GM18517 (cell line): ENCODE results near the gene DNAJC15.
"Not testable (repeated sequence)": the region's sequence is repeated elsewhere in the genome, so short reads cannot be mapped to it uniquely, and the experiment has no call there.

ENCODE experiments used
- ATAC-seq: cut with Tn5 transposase; IDR thresholded peaks from one replicate; pipeline ENCODE4 v1.9.1; 2021; ENCODE audit warnings: mild to moderate bottlenecking, moderate library complexity; ENCODE audit not compliant: unreplicated experiment

Gene DNAJC15

DNA sequence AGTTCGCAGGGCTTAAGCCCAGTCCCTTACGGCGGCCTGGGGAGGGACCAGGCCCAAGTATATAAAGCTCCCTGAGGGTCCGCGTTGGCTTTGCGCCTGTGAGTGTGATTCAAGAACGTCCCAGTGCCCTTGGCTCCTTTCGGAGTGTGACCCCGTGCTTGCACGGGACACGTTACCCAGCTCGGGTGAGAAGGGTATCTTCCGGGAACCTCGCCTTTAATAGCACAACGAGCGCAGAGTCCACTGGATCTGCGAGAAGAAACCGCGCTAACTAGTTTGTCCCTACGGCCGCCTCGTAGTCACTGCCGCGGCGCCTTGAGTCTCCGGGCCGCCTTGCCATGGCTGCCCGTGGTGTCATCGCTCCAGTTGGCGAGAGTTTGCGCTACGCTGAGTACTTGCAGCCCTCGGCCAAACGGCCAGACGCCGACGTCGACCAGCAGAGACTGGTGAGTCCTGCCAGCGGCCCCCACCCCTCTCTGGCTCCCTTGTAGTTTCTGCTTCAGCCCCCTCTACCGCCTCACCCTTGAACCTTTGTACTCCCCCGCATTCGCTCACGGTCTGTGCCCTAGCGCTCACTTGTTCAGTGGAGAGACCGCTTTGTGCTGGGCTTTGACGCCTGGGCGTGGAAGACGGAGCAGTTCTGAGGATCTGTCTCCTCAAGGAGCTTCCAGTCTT, at the start of gene DNAJC15:
Gene DNAJC15 (plus strand): TSS at position 298 of the 675 bp plus-strand sequence. CDS start 41 bp downstream, at position 339.
- ATAC-seq: peak; percentile 81

DNA sequence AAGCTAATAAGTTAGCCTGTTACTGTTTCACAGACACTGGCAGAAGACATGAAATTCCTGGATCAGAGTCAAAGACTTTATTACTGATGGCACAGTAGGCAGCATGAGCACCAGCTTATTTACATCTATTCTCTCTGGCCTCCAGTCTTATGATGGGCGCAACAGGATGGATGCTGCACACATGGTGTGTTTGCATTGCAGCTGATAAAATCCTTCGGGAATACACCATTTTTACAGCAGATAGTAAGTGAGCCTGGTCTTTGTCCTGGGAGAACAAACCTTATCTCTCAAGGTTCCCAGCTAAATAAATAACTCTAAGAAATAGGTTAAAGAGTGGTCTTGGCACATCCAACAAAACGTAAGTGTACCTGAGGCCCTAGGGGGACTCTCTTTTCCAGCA, 47.3 kb upstream of the DNAJC15 start:
- no peak for ATAC-seq

DNA sequence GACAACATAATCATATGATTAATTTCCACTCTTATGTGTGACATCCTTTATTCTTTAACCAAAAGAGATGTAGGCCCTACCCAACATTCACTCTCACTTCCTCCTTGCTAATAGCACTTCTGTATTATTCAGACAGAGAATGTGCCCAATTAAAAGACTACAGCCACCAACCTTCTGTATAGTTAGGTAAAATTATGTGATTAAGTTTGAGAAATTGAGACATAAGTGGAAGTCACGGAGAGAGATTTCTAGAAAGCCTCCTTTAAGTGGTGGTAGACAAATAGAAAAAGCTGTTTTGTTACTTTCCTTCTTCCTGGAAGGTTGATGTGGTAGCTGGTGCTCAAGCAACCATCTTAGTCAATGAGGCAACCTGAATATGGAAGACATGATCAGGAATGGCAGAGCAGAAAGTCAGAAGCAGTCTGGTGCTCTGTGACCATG, 46.1 kb upstream of the DNAJC15 start:
- no peak for ATAC-seq

DNA sequence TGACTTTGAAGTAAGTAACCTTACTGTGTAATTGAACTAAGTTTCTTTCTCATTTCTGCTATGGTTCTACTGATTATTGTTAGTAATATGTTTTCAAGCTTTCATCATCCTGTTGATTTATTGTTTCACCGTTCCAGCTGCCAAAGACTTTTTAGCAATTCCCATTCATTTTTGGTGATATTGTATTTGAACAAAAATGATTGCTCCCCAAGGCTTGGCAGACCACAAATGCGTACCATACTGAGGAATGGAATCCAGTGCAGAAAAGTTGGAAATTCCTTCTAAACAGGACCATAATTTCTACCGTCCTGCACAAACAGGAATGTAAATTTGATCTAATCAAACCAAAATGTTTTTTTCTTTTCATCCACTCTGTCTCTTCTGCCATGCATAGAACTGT, 42.1 kb upstream of the DNAJC15 start:
- no peak for ATAC-seq

DNA sequence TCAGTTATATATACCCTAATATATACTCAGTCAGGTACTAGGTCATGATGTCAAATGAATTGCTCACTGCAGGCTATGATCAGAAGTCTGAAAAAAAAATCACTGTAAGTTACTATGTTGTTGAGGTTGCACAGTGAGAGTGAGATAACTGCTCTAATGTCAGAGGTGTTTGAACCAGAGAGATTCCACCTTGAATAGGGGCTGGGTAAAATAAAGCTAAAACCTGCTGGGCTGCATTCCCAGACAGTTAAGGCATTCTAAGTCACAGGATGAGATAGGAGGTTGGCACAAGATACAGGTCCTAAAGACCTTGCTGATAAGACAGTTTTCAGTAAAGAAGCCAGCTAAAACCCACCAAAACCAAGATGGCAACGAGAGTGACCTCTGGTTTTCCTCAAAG, 41.5 kb upstream of the DNAJC15 start:
- no peak for ATAC-seq

DNA sequence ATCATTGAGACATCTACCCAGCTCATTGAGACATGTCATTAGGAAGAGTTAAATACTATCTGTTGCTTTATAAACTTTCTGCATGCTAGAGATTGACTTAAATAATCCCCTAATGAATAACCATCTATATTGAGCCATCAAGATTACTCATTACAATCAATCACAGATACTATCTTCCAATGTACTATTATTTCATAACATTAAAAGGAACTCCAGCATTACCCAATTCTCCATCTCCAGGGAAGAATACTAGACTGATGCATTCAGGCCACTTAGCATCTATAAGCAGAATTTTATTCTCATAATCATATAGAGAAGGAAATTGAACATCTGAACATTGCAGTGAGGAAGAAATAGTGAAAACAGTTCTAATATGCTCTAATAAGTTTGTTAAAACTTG, 39.4 kb upstream of the DNAJC15 start:
- no peak for ATAC-seq

DNA sequence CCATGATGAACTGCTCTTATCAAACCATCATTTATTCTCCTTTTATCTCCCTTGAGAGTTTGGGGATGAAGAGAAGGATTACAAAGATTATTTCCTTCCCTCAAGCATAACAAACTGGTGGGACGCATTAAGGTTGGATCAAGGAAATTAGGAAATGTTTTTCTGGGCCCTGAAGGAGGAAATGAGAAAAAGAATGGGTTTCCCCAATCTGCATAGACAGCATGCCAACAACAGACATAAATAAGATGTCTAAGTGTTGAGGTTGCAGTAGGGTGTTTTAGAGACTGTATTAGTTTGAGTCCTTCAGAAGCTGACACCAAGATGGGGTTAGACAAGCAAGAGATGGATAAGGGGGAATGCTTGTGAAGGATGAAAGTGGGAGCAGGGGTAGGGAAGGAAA, 38.7 kb upstream of the DNAJC15 start:
- no peak for ATAC-seq

DNA sequence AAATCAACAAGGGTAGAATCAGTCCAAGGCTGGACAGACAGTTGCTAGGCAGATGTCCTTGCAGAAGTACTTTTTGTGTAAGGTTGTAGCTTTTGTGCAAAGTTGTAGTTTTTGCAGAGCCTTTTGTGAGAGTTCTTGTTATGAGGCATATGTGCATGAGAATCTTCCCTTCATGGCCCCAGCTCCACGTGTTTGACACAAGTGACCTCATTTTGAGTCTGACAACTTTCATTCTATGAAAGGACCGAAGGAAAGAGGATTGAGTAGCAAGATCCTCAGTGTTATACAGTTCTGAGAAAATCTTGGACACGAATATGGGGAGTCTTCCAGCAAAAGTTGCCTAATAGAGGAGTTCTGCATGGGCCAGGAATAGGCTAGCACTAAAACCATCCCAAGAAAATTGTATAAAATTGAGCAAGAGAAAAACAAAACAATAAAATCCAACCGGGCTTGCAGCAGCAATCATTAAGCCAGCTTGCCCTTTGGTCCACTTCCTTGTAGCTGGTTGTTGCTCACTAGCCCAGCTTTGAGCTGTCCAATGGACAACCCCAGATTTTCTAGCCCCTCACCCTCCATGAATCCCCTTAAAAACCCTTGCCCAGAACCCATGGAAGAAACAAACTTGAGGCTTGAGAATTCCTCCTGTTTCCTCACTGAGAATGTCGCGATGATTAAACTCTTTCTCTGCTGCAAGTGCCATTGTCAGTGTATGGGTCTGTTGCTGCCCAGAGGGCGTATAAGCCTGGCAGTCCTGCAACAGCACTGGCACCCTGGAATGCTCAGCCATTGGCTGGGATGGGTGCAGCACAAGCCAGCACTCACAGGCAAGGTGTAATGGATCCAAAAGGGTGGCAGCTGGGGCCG, 37.8 kb upstream of the DNAJC15 start:
- no peak for ATAC-seq

DNA sequence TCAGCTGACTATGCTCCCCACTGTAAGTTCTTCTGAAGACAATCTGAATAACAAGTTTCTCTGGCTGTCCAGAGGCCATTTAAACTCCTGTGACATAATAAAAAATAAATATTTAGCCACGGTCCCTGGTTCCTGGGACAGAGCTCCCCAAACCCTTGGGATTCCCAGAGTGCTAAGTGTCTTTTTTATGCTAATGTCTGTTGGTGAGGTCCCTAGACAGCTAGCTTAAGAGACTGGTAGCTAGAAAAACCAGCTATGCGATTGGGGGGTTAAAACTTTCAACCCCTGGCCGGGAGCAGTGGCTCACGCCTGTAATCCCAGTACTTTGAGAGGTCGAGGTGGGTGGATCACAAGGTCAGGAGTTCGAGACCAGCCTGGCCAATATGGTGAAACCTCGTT, 37.2 kb upstream of the DNAJC15 start:
- ATAC-seq: no peak

DNA sequence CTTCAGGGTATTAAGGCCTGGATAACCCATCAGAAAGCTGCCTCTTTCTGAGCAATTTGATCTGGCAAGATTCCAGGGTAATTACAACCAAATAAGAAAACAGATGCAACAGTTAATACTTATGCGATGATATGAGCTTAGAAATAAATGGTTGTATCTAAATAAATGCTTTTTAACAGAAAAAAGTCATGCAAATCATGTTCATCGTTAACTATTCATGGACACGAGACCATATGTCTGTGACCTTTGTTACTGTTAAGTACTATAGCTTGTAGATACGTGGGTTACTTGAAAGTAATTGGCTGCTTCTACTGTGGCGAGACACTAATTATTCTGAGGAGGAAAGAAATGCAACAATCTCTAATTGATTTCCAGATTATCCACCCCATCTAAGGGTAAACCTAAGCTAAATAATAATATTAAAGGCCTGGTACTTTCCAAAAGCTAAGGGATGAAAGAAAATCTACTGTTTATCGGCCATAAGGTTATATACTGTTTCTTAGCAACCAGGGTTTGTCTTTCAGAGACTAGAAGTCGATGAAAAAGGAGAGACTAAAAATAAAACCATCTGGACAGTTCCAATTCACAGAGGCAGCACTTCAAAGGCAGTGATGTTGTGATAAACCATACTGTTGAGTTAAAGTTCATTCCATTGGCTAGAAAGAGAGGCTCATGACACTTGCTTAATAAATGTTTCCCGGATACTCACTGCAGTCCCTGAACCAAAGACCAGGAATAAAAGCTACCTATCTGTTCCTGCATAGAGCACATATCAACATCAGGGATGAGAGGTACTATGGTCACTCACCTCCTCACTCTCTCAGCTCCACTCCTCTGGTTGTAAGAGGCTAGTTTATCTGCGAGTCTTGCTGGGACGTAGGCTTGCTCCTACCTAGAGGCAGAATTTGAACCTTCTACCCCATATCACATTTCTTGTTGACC, 32.8 kb upstream of the DNAJC15 start:
- no peak for ATAC-seq

DNA sequence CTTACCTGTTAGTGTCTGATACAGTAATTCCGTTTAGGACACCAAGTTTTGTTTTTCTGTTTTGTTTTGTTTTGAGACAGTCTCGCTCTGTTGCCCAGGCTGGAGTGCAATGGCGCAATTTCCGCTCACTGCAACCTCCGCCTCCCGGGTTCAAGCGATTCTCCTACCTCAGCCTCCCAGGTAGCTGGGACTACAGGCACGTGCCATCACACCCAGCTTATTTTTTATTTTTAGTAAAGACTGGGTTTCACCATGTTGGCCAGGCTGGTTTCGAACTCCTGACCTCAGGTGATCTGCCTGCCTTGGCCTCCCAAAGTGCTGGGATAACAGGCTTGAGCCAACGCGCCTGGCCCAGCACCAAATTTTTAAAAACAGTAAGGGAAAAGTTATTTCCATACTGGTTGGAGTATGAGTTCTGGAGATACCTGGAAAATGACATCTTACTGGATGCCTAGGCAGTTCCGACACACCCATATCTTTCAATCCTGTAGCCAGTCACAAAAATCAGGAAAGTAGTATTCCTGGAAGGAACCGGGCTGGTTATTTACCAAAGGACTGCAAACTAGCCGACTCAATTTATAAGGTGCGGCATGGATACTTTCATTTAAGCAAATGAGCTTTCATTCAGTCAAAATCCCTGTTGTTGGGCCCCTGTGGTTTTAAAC, 32.0 kb upstream of the DNAJC15 start:
- not testable (repeated sequence) for ATAC-seq

DNA sequence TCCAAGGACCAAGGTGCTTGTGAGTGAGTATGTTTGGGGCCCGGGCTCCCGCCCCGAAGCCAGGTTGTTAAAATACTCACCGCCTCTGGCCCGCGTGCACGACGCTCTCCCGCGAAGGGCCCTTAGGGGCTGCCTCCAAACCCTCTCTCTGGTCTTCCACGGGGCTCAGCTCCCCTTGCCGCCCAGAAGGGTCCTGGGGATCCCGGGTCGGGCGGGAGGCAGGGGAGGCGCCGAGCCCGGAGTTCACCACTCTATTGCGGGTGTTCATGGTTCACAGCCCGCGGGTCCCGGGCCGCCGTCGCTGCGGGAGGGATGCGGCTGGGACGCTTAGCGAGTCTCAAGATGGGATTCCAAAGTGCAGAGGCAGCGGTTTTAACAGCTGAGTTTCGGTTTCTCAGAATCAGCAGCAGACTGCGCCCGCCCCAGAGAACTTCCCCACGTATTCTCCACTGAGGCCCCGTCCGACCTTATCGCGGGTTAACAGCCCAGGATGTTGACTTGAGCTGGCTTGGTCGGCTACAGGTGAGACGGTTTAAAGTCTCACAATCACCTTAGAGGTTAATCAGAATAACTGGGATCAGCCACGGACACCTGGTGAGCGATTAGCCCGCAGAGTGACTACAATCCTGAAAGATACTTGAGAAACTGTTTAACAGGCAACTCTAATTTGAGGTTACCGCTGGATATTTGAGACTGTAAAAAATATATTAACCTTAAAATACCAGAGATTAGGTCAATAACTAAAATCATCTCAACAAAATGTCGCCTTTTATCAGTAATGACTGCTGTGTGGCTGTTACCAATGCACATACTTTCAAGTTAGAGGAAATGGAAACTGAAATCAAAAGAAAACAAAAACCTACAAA, 31.3 kb upstream of the DNAJC15 start, which contains the start of gene EPSTI1:
Gene EPSTI1 (minus strand): TSS at position 344 of the 866 bp plus-strand sequence. CDS start 76 bp downstream, at position 268.
- peak; percentile 72 for ATAC-seq

DNA sequence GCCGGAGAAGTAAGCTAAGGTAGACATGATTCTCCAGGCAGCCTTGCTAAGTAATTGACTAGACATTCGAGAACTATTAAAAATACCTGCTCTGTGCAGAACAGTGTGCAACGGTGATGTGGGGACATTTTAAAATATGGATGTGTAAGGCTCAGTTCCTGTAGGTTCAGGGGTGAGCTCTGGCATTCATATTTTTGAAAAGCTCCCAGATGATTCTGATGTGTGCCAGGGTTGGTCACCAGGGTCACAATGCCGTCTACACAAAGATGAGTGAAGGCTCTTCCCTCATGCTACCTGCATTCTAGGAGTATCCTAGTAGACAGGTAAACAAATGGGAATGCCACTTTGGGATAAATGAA, 30.6 kb upstream of the DNAJC15 start:
- ATAC-seq: no peak

DNA sequence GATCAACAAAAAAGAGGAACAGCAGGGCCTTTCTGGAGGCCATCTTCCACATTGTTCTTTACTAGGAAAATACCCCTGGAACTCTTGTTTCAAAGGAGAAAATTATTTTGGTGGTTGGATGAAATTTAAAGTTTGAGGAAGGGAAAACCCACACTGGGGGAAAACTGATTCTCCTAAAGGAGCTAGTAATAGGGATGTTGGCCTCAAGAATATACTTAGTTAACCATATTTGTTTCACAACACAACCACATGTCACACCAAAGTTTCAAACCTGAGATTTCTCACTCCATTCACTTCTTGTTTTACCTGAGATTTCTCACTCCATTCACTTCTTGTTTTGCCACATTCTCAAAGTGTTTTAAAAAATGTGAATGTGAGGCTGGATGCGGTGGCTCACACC, 28.5 kb upstream of the DNAJC15 start:
- ATAC-seq: no peak

DNA sequence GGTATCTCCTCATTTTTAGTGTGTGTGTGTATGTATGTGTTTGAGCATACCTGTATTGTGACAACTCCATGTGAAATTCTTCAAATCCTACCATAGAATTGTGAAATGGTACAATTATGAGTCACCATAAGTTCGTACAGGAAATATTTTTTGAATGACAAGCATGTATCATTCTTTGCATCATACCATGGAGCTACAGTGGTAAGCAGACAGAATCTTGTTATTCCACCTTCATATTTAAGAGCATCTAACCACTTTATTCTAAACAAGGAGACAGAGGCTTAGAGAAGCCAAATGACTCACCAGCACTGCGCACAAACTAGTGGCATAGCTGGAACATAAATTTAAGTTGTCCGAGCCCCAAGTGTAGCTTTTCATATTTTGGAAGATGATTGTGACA, 26.8 kb upstream of the DNAJC15 start:
- ATAC-seq: no peak

DNA sequence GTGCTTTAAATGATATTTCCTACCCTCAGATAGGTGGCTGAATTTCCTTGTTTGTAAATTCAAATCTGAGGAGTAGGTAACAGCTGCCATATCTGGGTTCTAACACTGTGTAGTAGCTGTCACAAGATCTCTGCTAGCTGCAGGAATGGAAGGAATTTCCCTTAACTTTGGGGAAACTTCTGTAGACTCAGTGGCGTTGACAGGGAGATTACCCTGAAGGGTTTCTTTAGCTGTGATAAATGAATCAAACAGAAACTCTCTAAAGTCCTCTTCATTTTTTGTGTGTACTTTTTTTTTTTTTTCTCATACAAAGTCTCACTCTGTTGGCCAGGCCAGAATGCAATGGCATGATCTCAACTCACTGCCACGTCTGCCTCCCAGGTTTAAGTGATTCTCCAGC, 26.0 kb upstream of the DNAJC15 start:
- ATAC-seq: no peak

DNA sequence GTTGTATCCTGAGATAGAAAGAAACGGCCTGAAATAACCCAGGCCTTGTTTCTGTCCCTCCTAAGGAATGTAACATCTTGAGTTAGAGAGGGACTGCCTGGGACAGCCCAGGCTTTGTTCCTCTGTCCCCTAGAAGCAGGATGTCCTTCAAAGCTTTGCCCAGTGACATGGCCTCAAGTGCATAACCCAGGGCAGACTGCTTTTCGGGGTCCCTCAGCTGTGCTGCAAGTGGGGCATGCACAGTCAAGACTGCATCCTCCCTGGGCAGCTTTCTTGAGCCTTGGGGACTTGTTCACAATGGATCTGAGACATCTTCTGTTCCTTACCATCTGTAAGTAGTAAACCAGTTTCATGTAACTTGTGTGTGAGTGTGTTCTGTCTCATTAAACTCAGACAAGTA, 23.9 kb upstream of the DNAJC15 start:
- no peak for ATAC-seq

DNA sequence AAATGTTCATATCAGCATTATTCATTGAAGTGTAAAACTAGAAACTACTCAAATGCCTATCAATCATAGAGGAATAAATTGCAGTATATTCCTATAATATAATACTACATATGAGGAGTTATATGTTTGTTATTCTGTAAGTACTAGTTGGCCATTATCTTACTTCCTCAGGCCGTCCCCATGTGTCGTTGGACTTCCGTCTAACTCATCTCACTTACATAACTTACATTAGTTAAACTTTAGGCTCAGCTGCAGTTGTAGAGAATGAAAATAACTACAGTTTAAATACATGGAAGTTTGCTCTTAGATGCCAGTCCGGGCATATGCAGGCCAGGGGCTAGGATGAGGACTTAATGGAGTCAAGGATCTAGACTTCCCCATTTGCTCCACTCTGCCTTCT, 22.7 kb upstream of the DNAJC15 start:
- ATAC-seq: no peak

DNA sequence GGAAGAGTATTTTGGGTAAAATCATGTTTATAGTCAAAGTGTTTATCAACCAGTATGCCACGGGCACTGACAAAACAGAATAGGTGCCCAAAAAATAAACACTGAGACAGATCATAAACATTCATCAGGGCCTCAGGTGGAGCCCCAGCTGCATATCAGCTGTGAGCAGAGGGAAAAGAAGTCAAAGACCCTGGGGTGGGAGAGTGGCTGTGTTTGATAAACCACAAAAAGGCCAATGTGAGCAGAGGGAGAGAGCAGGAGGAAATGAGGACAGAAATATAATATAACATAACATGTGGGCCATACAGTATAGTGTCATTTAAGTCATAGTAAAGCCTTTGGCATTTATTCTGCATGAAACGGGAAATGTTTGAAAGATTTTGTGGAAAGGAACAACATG, 21.4 kb upstream of the DNAJC15 start:
- ATAC-seq: no peak

DNA sequence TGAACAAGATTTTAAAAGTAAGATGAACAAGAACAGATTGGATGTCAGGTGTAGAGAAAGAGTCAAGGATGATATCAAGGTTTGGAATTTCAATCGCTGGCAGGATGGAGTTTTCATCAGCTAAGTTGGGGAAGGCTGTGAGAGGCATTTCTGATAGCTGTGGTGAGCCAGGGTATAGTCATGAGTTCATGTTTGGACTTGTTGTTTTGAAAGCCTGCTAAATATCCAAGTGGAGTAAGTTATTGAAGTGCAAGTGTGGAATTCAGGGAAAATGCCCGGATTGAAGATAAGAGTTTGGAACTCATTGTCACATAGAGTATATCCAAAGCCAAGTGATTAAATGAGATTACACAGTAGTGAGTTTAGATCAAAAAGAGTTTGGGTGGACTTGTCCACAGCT, 20.4 kb upstream of the DNAJC15 start:
- ATAC-seq: no peak
